Measurements from ENCODE around the gene IREB2. TPM values are rescaled to one million over a fixed set of nuclear protein-coding genes. Genes with fewer than 3 reads are reported as not detected.

The IREB2 gene
- total RNA-seq, 2 donors from 2014 or later, result 16.5 to 35.6 TPM

DNA sequence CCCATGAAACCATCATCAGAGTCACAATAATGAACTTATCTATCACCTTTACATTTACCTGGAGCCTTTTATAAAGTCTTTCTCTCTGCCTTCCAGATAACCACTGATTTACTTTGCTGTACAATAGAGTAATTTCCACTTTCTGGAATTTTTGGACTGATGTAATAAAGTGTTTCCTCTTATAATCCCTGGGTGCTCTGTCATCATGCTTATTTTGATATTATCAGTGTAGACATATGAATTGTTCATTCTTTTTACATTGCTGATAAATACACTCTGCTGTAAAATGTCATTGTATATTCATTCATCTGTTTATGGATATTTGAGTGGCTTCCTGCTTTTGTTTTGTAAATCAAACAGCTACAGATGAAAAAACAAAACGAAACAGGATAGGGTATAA lies 27.0 kb upstream of the IREB2 start:
- H3K27me3 ChIP-seq (replicated peaks; ENCODE audit: insufficient read depth), result no peaks in the 10 kb centered on the region
- no peaks in the 10 kb centered on the region for H3K36me3 ChIP-seq
- ATAC-seq (ENCODE audit: insufficient number of reproducible peaks, low FRiP score, low read depth) (no peak), DNase-seq (ENCODE audit: low spot score) (no peak)
- no peaks in the 10 kb centered on the region for H3K9me3 ChIP-seq
- no peaks in the 10 kb centered on the region for H3K4me1 ChIP-seq (ENCODE audit: control insufficient read depth in 1 of 2, low read depth in 2 of 2)
- TF ChIP-seq, protein P1, sequence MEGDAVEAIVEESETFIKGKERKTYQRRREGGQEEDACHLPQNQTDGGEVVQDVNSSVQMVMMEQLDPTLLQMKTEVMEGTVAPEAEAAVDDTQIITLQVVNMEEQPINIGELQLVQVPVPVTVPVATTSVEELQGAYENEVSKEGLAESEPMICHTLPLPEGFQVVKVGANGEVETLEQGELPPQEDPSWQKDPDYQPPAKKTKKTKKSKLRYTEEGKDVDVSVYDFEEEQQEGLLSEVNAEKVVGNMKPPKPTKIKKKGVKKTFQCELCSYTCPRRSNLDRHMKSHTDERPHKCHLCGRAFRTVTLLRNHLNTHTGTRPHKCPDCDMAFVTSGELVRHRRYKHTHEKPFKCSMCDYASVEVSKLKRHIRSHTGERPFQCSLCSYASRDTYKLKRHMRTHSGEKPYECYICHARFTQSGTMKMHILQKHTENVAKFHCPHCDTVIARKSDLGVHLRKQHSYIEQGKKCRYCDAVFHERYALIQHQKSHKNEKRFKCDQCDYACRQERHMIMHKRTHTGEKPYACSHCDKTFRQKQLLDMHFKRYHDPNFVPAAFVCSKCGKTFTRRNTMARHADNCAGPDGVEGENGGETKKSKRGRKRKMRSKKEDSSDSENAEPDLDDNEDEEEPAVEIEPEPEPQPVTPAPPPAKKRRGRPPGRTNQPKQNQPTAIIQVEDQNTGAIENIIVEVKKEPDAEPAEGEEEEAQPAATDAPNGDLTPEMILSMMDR (IDR thresholded peaks at IDR 0.05), result no peak
- no peak overlapping the region for H3K27ac ChIP-seq
- no peak overlapping the region for H3K4me3 ChIP-seq

DNA sequence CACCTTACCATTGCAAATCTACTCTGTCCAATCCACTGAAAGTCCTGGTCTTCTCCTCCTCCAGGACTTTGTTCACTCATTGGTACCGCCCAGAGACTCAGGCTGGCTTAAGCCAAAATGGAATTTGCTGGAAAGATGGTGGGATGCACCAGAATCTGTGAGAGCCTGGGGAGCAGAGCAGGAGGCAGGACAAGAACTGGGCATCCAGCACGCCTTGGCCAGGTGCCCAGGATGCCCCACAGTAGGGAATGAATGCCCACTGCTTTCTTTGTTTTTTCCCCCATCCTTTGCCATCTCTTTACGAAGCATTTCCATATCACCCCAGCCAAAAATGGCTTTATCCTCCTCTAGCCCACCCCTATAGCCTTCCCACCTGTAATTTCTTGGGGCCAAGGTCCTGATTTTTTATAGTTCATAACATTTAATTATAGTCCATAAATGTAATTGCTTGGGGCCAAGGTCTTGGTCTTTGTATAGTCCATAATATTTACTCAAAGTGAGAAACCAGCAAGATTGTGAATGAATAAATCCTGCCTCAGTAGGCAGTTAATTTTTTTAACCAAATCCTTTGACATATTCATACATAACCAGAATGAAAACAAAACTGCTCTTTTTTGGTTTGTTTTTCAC lies 23.3 kb upstream of the IREB2 start:
- Histone ChIP-seq H3K4me1 (ENCODE audit: control insufficient read depth in 1 of 2, low read depth in 2 of 2) (no peaks in the 10 kb centered on the region), H3K4me3 (no peak overlapping the region), H3K27me3 (replicated peaks; ENCODE audit: insufficient read depth) (no peaks in the 10 kb centered on the region), H3K9me3 (no peaks in the 10 kb centered on the region), H3K27ac (no peak overlapping the region), H3K36me3 (no peaks in the 10 kb centered on the region)
- TF ChIP-seq, protein P1 (IDR thresholded peaks at IDR 0.05), result no peak
- no peak for ATAC-seq (ENCODE audit: insufficient number of reproducible peaks, low FRiP score, low read depth)
- DNase-seq (ENCODE audit: low spot score), result no peak

DNA sequence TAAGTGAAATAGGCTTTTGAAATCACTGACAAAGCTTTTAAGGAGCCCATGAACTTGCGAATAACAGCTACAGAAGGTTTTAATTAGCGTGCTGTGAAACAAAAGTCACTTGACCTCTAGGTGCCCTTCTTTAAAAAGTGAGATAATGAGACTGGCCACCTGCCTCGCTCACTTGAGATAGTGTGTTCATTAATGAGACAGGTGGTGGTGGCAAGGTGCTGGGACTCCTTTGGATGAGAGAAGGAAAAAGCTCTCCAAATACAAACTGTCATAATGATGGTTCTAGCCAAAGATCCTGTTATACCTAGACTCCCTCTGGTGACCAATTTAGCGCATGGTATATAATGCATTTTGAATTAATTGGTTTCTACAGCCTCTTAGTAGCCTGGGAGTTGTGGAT lies 22.7 kb upstream of the IREB2 start:
- DNase-seq (ENCODE audit: low spot score) (no peak), ATAC-seq (ENCODE audit: insufficient number of reproducible peaks, low FRiP score, low read depth) (no peak)
- Histone ChIP-seq H3K4me1 (ENCODE audit: control insufficient read depth in 1 of 2, low read depth in 2 of 2) (no peaks in the 10 kb centered on the region), H3K27me3 (replicated peaks; ENCODE audit: insufficient read depth) (no peaks in the 10 kb centered on the region), H3K36me3 (no peaks in the 10 kb centered on the region), H3K9me3 (no peaks in the 10 kb centered on the region), H3K4me3 (no peak overlapping the region), H3K27ac (no peak overlapping the region)
- TF ChIP-seq, protein P1 (IDR thresholded peaks at IDR 0.05), result no peak

DNA sequence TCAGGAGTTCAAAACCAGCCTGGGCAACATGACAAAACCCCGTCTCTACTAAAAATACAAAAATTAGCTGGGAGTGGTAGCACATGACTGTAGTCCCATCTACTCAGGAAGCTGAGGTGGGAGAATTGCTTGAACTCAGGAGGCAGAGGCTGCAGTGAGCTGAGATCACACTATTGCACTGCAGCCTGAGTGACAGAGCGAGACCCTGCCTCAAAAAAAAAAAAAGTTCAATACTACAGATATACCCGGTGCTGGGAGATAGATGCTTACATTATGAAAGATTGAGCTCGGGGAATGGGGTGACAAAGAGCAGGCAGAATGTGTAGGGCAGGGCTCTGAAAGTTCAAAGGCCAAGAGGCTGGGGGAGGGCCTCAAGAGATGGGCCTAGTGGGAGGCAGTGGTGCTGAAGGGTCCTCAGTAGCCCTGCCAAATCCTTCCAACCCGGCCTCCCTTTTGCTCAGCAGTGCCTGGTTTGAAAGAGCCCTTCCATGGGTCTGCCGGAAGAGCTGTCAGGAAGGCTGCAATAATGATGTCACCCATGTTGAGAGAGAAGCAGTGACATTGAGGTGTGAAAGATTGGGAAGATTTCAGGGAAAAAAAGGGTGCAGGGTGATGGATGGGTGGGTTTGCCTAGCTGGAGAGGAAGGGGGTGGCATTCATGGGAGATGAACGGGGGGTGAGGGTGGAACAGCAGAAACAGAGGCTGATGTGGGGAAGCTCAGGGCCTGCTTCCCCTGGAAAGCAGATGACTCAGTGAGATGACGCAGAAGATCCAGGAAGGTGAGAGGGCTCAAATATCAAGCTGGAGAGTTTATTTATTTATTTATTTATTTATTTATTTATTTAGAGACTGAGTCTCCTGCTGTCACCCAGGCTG lies 20.0 kb upstream of the IREB2 start:
- Histone ChIP-seq H3K9me3 (no peaks in the 10 kb centered on the region), H3K4me3 (no peak overlapping the region), H3K36me3 (no peaks in the 10 kb centered on the region), H3K4me1 (ENCODE audit: control insufficient read depth in 1 of 2, low read depth in 2 of 2) (no peaks in the 10 kb centered on the region), H3K27ac (no peak overlapping the region), H3K27me3 (replicated peaks; ENCODE audit: insufficient read depth) (no peaks in the 10 kb centered on the region)
- DNase-seq (ENCODE audit: low spot score), result no peak
- TF ChIP-seq, protein P1 (IDR thresholded peaks at IDR 0.05), result no peak
- ATAC-seq (ENCODE audit: insufficient number of reproducible peaks, low FRiP score, low read depth), result no peak

DNA sequence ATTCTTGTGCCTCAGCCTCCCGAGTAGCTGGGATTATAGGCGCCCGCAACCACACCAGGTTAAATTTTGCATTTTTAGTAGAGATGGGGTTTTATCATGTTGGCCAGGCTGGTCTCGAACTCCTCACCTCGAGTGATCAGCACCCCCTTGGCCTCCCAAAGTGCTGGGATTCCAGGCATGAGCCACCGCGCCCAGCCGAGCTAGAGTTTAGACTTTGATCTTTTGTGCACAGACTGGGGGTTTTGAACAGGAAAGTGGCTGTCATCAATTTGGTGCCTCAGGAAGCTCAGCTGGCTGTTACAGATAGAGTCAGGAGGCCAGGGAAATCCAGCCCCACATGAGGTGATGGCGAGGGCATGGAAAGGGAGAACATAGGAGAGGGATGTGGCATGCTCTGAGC lies 19.3 kb upstream of the IREB2 start:
- Histone ChIP-seq H3K36me3 (no peaks in the 10 kb centered on the region), H3K27me3 (replicated peaks; ENCODE audit: insufficient read depth) (no peaks in the 10 kb centered on the region), H3K27ac (no peak overlapping the region), H3K4me1 (ENCODE audit: control insufficient read depth in 1 of 2, low read depth in 2 of 2) (no peaks in the 10 kb centered on the region), H3K9me3 (no peaks in the 10 kb centered on the region), H3K4me3 (no peak overlapping the region)
- no peak for ATAC-seq (ENCODE audit: insufficient number of reproducible peaks, low FRiP score, low read depth)
- DNase-seq (ENCODE audit: low spot score), result no peak
- TF ChIP-seq, protein P1 (IDR thresholded peaks at IDR 0.05), result no peak

Data from thoracic aorta (tissue), 2 donors.